ENCODE results near the gene PTPRU. TPM values are rescaled to one million over a fixed set of nuclear protein-coding genes. Genes with fewer than 3 reads are reported as not detected.
"Not testable (repeated sequence)": the region's sequence is repeated elsewhere in the genome, so short reads cannot be mapped to it uniquely, and the experiment has no call there.

PTPRU gene
- polyA plus RNA-seq, 3 donors from 2014 or later = not detected

DNA sequence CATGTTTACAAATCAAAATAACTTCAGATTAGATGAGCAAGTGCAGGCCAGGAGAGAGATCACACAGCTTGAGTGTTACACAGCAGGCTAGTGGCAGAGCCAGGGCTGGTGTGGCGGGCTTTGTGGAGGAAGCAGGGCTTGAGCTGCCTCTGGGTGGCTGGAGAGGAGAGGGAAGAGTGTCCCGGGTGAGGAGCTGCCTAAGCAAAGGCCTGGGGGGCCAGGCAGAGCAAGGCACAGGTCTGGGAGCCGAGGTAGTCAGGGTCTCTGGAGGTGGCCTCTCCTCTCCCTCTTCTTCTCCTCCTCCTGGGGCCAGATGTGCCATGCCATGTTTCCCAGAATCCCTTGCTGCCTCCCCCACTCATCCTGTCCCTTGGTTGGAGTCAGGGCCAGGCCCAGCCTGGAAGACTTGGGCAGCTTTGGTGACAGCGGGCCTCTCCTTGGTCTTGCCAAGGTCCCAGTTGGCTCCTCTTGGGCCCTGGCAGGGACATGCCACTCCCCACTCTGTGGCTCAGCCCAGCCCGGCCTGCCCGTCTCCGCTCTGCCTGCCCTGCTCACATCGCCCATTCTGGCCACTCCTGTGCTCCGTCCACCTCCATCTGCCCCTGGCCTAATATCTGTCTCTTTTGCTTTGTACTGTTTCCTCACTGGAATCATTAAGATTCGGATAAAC lies 70.3 kb downstream of the PTPRU start:
- Mint-ChIP-seq H3K4me1 (no peaks in the 10 kb centered on the region), H3K4me3 (no peak overlapping the region), H3K27me3 (ENCODE audit: low read depth in 3 of 3) (peaks cover 0 to 3% (median 0%) of the 10 kb centered on the region in 3 donors), H3K27ac (no peak overlapping the region), H3K36me3 (no peaks in the 10 kb centered on the region), H3K9me3 (peaks cover 0 to 2% (median 0%) of the 10 kb centered on the region in 6 donors)
- DNase-seq = no peak

DNA sequence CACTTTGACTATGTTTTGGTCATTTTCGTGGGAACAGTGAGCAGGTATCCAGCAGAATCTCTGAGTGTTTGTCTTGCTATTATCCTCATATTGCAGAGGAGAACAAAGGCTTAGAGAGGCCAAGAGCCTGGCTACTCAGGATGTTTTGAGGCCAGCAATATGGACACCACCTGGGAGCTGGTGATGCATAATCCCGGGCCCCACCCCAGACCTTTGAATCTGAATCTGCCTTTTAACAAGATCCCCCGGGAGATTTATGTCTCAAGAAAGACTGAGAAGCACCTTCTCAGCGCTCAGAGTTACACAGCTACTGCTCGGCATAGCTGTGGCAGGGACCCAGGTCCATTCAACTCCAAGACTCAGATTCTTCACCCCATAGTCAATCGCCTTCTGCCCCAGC lies 72.8 kb downstream of the PTPRU start:
- no peaks in the 10 kb centered on the region for H3K36me3 Mint-ChIP-seq
- peaks cover 0 to 2% (median 0%) of the 10 kb centered on the region in 6 donors for H3K9me3 Mint-ChIP-seq

GRCh38 chr1:29309621-29310020 lies 73.3 kb downstream of the PTPRU start:
- Mint-ChIP-seq H3K36me3 (no peaks in the 10 kb centered on the region), H3K4me1 (no peaks in the 10 kb centered on the region), H3K27me3 (ENCODE audit: low read depth in 3 of 3) (no peaks in the 10 kb centered on the region), H3K27ac (no peak overlapping the region), H3K9me3 (no peaks in the 10 kb centered on the region), H3K4me3 (no peak overlapping the region)
- DNase-seq = no peak

More for the DNA sequence above, 72.8 kb downstream of the PTPRU start:
- DNase-seq = no peak
- Mint-ChIP-seq H3K4me3 (no peak overlapping the region), H3K27me3 (ENCODE audit: low read depth in 3 of 3) (no peaks in the 10 kb centered on the region), H3K27ac (no peak overlapping the region), H3K4me1 (no peaks in the 10 kb centered on the region)

- DNase-seq = no peak
- H3K27me3 Mint-ChIP-seq (ENCODE audit: low read depth in 3 of 3) = no peaks in the 10 kb centered on the region
- H3K4me3 Mint-ChIP-seq = no peak overlapping the region
- H3K27ac Mint-ChIP-seq = no peak overlapping the region
- H3K36me3 Mint-ChIP-seq = no peaks in the 10 kb centered on the region
- no peaks in the 10 kb centered on the region for H3K9me3 Mint-ChIP-seq
- H3K4me1 Mint-ChIP-seq = no peaks in the 10 kb centered on the region
Measured at GRCh38 chr1:29310616-29311180, 74.4 kb downstream of the PTPRU start.

DNA sequence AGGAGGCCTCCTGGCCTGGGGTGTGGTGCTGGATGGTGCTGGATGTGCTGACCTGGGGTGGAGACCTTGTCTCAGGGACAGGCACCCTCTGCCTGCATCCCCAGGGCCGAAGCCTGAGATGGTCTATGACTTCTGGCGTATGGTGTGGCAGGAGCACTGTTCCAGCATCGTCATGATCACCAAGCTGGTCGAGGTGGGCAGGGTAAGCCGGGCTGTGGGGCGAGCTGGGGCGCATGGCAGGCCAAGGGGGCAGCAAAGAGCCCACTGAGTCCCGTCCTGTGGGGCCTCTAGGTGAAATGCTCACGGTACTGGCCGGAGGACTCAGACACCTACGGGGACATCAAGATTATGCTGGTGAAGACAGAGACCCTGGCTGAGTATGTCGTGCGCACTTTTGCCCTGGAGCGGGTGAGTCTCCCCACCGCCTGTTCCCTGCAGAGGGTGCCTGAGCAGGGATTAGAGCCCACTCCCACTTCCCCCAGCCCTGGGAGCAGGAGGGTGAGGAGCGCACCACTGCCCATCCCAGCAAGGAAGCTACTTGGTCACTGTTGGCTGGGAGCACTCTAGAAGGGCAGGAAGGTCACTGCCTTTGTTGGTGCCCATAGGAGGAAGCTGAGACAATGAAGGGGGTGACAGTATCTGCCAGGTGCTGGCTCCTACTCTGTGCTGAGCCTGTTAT lies 75.2 kb downstream of the PTPRU start:
- no peaks in the 10 kb centered on the region for H3K9me3 Mint-ChIP-seq
- no peaks in the 10 kb centered on the region for H3K27me3 Mint-ChIP-seq (ENCODE audit: low read depth in 3 of 3)
- no peak for DNase-seq
- H3K4me1 Mint-ChIP-seq = no peaks in the 10 kb centered on the region
- H3K27ac Mint-ChIP-seq = no peak overlapping the region
- H3K4me3 Mint-ChIP-seq = no peak overlapping the region
- H3K36me3 Mint-ChIP-seq = no peaks in the 10 kb centered on the region

DNA sequence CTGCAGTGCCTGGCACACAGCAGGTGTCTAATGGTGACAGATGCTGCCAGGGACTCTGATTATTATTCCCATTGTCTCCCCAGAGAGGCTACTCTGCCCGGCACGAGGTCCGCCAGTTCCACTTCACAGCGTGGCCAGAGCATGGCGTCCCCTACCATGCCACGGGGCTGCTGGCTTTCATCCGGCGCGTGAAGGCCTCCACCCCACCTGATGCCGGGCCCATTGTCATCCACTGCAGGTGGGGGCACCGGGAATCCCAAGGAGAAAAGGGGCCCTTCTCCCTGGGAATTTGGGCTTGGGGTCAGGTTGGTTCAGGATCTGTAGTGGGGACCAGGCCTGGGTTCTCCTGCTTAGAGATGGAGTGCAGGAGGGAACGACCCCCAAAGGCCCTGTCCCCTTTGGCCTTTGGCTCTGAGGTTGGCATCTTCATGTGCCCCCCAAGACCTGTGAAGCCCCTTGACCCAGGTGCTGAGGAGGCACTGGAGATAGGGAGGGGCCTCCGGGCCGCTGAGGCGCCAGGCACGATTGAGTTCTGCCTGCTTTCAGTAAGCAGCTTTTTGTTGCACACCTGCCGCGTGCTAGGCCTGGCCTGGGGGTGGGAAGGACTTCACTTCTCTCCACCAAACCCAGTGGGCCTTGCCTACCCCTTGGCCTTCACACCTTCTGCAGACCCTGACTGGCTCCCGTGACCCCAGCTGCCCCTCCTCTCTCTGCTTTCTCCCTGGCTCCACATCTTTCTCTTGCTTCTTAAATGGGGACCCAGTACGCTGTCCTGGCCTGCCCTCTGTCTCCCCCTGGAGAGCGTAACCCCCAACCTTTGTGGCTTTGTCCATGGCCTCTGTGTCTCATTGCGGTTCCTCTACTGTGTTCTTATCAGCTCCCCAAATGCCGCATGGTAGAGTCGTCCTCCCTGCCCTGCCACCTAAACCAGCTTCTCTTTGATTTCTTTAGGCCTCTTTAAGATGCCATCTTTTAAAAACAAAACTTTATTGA lies 76.4 kb downstream of the PTPRU start:
- Mint-ChIP-seq H3K4me3 (no peak overlapping the region), H3K27ac (no peak overlapping the region), H3K36me3 (no peaks in the 10 kb centered on the region), H3K27me3 (ENCODE audit: low read depth in 3 of 3) (no peaks in the 10 kb centered on the region), H3K4me1 (no peaks in the 10 kb centered on the region), H3K9me3 (no peaks in the 10 kb centered on the region)
- DNase-seq = no peak

DNA sequence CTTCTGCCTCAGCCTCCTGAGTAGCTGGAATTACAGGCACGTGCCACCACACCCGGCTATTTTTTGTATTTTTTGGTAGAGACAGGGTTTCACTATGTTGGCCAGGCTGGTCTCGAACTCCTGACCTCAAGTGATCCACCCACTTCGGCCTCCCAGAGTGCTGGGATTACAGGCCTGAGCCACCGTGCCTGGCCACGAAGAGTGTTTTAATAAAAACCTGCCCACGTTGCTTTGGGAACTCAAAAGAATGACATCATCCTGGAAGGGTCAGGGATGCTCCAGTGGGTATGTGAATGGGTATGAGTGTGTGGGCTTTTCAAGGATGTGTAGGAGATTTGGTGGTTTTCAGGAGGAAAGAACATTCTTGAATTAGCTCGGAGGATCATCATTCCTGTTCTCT lies 78.4 kb downstream of the PTPRU start:
- not testable (repeated sequence) for H3K9me3 Mint-ChIP-seq, H3K4me1 Mint-ChIP-seq

DNA sequence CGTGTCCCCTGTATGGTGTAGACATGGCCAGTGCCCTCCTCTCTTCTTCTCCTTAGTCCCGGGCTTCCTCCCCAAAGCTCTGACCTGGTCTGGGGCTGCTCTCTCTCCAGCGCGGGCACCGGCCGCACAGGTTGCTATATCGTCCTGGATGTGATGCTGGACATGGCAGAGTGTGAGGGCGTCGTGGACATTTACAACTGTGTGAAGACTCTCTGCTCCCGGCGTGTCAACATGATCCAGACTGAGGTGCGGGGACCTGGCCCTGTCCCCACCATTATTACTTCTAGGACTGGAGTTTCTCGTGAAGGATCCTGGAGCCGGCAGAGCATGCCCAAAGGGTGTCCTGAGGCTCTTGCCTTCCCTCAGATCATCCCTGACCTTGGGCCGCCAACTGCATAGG lies 78.9 kb downstream of the PTPRU start:
- H3K36me3 Mint-ChIP-seq = no peaks in the 10 kb centered on the region
- no peak overlapping the region for H3K4me3 Mint-ChIP-seq
- H3K9me3 Mint-ChIP-seq = no peaks in the 10 kb centered on the region
- peaks cover 0 to 2% (median 0%) of the 10 kb centered on the region in 3 donors for H3K27me3 Mint-ChIP-seq (ENCODE audit: low read depth in 3 of 3)
- no peak for DNase-seq
- H3K27ac Mint-ChIP-seq = no peak overlapping the region
- H3K4me1 Mint-ChIP-seq = no peaks in the 10 kb centered on the region

More for the DNA sequence above, 78.4 kb downstream of the PTPRU start:
- not testable (repeated sequence) for H3K36me3 Mint-ChIP-seq; H3K27ac Mint-ChIP-seq; H3K27me3 Mint-ChIP-seq (ENCODE audit: low read depth in 3 of 3); H3K4me3 Mint-ChIP-seq; DNase-seq

- Mint-ChIP-seq H3K36me3 (no peaks in the 10 kb centered on the region), H3K4me3 (no peak overlapping the region), H3K4me1 (no peaks in the 10 kb centered on the region), H3K27ac (no peak overlapping the region), H3K9me3 (no peaks in the 10 kb centered on the region), H3K27me3 (ENCODE audit: low read depth in 3 of 3) (peaks cover 0 to 2% (median 0%) of the 10 kb centered on the region in 3 donors)
- no peak for DNase-seq
Measured at GRCh38 chr1:29315876-29316275, 79.6 kb downstream of the PTPRU start.

DNA sequence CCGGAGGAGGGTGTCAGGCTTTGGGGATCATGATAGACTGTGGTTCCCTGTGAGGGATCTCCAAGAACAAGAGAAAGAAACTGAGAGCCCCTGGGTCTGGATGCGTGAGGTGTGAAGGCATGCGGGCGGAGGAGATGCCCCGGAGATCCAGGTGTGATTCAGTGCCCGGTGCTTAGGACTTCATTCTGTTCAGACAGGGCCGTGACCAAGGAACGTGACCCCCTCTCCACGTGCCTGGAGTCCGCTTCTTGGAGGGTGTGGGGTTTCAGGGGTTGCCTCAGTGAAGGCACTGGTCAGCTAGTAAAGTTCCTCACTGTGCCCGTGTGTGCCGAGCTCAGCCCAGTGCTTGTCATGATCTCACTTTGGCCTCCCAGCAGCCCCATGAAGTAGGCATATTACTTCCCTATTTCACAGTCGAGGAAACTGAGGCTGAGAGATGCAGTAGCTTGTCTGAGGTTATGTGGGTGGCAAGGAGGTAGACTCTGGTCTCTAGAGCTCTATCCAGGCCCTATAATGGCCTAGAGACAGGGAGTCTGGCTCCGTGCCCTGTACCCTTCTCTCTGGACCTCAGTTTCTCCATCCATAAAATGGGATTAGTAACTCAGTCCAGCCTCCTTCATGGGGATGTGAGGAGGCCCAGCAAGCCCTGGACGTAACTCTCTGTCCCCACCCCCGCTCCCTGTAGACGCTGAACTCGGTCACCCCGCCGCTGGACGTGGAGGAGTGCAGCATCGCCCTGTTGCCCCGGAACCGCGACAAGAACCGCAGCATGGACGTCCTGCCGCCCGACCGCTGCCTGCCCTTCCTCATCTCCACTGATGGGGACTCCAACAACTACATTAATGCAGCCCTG lies 81.0 kb downstream of the PTPRU start:
- no peaks in the 10 kb centered on the region for H3K9me3 Mint-ChIP-seq
- no peak overlapping the region for H3K4me3 Mint-ChIP-seq
- no peaks in the 10 kb centered on the region for H3K36me3 Mint-ChIP-seq
- DNase-seq = no peak
- H3K27me3 Mint-ChIP-seq (ENCODE audit: low read depth in 3 of 3) = peaks cover 0 to 2% (median 0%) of the 10 kb centered on the region in 3 donors
- no peak overlapping the region for H3K27ac Mint-ChIP-seq
- H3K4me1 Mint-ChIP-seq = no peaks in the 10 kb centered on the region

- H3K9me3 Mint-ChIP-seq = no peaks in the 10 kb centered on the region
- no peak overlapping the region for H3K27ac Mint-ChIP-seq
Measured at GRCh38 chr1:29317916-29318530, 81.7 kb downstream of the PTPRU start.

GRCh38 chr1:29318724-29319123 lies 82.4 kb downstream of the PTPRU start:
- no peak overlapping the region for H3K4me3 Mint-ChIP-seq
- H3K27me3 Mint-ChIP-seq (ENCODE audit: low read depth in 3 of 3) = peaks cover 0 to 4% (median 0%) of the 10 kb centered on the region in 3 donors
- no peaks in the 10 kb centered on the region for H3K36me3 Mint-ChIP-seq
- no peak overlapping the region for H3K27ac Mint-ChIP-seq
- no peak for DNase-seq
- H3K9me3 Mint-ChIP-seq = no peaks in the 10 kb centered on the region
- no peaks in the 10 kb centered on the region for H3K4me1 Mint-ChIP-seq

More at GRCh38 chr1:29317916-29318530, 81.7 kb downstream of the PTPRU start:
- H3K4me3 Mint-ChIP-seq = no peak overlapping the region
- no peak for DNase-seq
- no peaks in the 10 kb centered on the region for H3K36me3 Mint-ChIP-seq
- H3K4me1 Mint-ChIP-seq = no peaks in the 10 kb centered on the region
- peaks cover 0 to 4% (median 0%) of the 10 kb centered on the region in 3 donors for H3K27me3 Mint-ChIP-seq (ENCODE audit: low read depth in 3 of 3)
